ENCODE measurements around the gene CNTN6.

DNA sequence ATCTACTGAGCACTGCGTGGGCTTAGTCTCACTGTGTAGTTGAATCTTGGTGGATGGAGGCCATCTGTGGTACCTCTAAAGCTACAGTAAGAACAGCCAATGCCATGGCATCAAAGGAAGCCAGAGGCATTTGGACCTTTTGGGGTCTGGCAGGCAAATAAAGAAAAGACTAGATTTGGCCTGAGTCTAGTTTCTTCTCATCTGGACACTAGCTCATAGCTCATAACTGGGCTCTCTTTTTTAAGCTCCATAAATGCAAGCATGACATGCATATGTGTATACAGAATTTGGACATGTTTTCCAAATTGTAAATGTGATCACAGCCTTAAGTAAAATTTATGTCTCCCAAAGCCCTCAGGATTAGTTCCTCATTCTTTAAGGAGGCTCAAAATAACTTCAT lies 107.5 kb downstream of the CNTN6 start:
- TF ChIP-seq, protein P1, sequence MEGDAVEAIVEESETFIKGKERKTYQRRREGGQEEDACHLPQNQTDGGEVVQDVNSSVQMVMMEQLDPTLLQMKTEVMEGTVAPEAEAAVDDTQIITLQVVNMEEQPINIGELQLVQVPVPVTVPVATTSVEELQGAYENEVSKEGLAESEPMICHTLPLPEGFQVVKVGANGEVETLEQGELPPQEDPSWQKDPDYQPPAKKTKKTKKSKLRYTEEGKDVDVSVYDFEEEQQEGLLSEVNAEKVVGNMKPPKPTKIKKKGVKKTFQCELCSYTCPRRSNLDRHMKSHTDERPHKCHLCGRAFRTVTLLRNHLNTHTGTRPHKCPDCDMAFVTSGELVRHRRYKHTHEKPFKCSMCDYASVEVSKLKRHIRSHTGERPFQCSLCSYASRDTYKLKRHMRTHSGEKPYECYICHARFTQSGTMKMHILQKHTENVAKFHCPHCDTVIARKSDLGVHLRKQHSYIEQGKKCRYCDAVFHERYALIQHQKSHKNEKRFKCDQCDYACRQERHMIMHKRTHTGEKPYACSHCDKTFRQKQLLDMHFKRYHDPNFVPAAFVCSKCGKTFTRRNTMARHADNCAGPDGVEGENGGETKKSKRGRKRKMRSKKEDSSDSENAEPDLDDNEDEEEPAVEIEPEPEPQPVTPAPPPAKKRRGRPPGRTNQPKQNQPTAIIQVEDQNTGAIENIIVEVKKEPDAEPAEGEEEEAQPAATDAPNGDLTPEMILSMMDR (conservative IDR thresholded peaks at IDR 0.05; ENCODE audit: low read depth, low read length), result no peak
- TF ChIP-seq CEBPB (IDR thresholded peaks at IDR 0.05; ENCODE audit: low read depth, low read length), result no peak
- TF ChIP-seq RCOR1 (IDR thresholded peaks at IDR 0.05; ENCODE audit: insufficient replicate concordance, low read length), result no peak
- no peak for TF ChIP-seq SMC3 (IDR thresholded peaks at IDR 0.05; ENCODE audit: low read depth, low read length)
- TF ChIP-seq POLR2A (IDR thresholded peaks at IDR 0.05; ENCODE audit: low read depth, low read length), result no peak
